Effector CD4-positive, alpha-beta T cell (primary cell): ENCODE data around the gene IVD.
"Not testable (repeated sequence)": the region's sequence is repeated elsewhere in the genome, so short reads cannot be mapped to it uniquely, and the experiment has no call there.

Experiments
- DNase-seq: peaks from one replicate; pipeline ENCODE4 v3.0.0-alpha.2; 2020

Gene IVD

DNA sequence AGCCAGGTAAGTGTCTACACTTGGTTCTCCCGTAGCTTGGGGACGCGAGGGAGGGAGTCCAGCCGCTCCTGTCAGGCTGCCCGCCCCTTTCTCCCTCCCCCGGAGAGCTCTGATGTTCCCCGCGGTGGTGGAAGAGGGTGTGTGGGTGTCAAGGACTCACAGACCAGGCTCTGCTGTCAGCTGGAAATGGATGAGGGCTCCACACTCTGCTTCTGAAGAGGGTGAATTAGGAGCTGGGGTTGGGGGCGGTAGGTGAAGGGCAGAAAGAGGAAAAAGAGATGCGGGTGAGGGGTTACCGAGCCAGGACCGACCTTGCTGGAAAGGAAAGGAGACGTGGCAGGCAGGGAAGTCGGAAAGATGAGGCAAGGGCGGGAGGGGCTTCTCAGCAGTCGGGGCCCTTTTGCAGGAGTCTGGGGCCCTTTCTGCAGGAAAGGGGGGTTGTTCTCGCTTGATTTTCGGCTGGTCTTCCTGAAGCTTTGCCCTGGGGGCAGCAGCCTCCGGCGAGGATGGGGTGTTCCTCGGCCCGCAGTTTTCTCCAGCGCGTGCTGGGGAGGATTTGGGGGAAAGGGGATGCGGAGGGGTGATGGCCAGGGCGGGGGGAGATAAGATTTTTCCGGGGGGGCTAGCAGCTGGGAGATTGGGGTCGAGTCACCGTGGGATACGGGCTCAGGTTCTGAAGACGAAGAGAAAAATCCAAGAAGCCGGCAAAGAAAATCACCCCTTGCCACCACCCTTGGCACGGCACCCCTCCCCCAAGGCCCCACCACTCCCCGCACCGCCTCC, 34.6 kb downstream of the IVD start:
- DNase-seq: no peak

- DNase-seq: peak; percentile 90
Measured at GRCh38 chr15:40440743-40441564, 35.4 kb downstream of the IVD start, which contains the start of gene BAHD1. TSS of gene BAHD1 (plus strand) at chr15:40440953. CDS start at chr15:40458465, 17,512 bp downstream.

GRCh38 chr15:40441565-40442531, 36.3 kb downstream of the IVD start:
- no peak for DNase-seq

DNA sequence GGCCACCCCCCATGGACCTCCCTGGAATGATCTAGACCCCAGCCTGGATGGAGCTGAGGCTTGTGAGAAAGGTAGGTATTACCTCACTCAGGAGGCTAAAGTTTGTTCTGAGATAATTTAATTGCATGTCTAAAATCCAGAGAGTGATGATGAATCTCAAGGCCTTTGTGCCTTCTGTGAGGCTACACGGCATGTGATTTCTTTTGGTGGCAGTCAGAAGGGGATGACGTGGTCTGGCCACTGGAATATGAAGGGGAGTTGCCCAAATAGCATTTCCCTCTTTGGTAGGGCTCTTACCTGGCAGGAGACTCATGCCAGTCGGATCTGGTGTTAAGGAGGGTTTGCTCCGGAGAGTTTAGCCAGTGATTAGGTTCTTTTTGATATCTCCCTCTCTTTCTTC, 37.7 kb downstream of the IVD start:
- DNase-seq: no peak

DNA sequence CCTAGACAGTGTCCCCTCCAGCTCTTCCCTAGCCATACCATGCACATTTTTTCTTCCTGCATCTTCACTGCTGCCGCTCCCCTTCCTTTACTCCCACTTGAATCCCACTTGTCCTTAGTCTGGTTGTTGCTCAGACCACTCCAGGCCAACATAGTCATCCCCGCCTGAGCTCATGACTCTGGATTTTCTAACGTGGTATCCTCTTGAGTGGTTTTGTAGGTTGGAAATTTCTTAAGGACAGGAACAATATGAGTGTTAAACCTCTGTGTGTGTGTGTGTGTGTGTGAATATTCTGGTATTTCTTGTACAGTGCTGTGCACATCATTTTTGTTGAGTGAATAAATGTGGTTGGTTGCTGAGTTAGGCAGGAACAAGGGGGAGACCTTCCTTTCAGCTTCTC, 38.3 kb downstream of the IVD start:
- DNase-seq: no peak

- DNase-seq: no peak
Measured at GRCh38 chr15:40444736-40445135, 39.1 kb downstream of the IVD start.

GRCh38 chr15:40445421-40445922, 39.9 kb downstream of the IVD start:
- DNase-seq: no peak

DNA sequence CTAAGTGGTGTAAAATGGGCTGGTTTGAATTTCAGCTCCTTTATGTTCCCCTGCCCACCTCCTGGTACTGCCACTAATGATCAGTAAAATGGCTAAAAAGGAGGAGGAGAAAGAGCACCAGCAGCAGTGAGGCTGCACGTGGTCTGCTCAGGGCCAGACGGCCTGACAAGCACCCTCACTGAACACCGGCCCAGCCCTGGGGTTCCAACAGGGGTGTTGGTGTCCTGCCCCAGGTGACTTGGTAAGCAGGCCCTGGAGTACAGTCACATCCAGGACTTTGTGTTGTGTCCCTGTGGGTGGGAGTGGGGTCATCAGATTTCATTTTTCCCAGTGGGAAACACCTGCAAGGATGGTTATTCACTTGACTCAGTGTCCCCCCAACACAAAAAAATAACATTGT, 40.5 kb downstream of the IVD start:
- no peak for DNase-seq

DNA sequence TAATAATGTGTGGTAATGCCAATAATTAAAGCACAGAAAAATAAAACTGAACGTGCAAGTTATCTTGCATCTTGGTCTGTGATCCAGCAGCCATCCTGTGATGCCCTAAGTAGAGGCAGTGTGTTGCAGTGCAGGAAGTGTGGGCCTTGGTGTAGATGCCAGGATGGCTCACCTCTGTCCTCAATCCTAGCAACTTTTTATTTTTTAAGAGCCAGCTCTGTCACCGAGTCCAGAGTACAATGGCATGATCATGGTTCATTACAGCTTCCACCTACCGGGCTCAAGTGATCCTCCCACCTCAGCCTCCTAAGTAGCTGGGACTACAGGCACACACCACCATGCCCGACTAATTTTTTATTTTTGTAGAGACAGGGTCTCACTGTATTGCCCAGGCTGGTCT, 42.8 kb downstream of the IVD start:
- no peak for DNase-seq

- no peak for DNase-seq
Measured at GRCh38 chr15:40449275-40449674, 43.7 kb downstream of the IVD start.

GRCh38 chr15:40450047-40450446, 44.5 kb downstream of the IVD start:
- DNase-seq: no peak

- DNase-seq: no peak
Measured at GRCh38 chr15:40451527-40452158, 46.0 kb downstream of the IVD start.

DNA sequence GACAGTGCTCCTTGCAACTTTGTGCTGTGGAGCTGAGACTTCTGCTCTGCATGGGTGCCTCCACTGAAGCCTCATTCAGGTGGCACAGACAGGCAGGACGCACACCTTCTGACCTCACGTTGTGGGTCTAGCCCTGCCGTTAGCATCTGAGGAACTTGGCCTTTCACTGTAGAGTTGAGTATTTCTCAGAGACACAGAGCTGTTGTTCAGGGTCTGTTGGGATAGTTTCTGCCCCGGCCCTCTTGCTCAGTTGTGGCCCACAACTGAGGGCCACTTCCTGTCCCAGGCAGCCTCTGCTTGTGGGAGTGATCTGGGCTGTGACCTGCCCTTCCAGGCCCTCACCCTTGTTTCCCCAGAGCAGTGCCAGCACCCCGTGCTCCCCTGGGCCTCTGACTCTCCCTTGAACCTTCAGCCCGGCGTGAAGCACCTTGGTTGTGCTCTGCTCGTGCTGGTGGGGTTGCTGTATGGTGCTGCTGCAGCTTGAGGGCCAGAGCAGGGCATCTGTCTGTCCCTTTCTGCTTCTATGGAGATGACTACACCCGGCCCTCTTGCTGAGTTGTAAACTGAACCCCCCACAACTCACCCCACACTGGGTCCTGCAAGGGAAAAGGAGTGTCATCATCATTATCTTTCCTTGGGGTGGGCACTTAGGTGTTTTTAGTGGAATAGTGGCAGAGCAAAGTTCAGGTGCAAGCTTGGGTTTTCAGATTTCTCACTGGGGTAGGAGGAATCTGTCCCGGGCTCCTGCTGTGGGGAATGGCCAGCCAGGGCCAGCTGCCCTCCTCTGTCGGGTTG, 46.9 kb downstream of the IVD start:
- DNase-seq: no peak

DNA sequence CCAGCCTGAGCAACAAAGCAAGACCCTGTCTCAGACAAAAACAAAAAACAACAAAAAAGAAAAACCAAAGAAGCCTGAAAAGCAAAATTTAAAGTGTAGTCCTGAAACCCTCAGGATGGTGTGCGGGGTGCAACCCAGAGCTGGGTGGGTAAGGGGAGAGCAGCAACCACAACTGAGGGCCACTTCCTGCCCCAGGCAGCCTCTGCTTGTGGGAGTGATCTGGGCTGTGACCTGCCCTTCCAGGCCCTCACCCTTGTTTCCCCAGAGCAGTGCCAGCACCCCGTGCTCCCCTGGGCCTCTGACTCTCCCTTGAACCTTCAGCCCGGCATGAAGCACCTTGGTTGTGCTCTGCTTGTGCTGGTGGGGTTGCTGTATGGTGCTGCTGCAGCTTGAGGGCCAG, 48.3 kb downstream of the IVD start:
- not testable (repeated sequence) for DNase-seq

DNA sequence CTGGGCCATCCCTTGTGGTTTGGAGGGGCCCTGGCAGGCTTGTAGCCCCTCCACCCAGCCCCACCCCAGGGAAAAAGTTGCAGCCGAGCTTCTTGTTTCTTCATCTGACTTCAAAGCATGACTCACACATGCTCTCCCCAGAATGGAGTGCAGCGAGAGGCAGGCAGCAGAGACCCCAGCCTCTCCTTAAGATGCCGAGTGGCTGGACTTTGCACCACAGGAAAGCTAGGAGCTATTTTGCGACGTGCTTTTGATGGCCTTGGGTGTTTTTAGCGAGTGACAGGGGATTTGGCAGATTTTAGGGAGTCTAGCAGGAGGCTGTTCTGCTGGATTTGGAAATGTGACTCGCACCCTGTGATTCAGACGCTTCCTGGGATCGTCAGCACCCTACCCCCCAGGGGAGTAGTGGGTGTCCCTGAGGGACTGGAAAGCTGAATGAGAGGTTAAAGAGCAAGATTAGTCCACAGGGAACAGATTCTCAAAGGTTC, 49.4 kb downstream of the IVD start:
- no peak for DNase-seq

- no peak for DNase-seq
Measured at GRCh38 chr15:40456299-40456712, 50.7 kb downstream of the IVD start.

DNA sequence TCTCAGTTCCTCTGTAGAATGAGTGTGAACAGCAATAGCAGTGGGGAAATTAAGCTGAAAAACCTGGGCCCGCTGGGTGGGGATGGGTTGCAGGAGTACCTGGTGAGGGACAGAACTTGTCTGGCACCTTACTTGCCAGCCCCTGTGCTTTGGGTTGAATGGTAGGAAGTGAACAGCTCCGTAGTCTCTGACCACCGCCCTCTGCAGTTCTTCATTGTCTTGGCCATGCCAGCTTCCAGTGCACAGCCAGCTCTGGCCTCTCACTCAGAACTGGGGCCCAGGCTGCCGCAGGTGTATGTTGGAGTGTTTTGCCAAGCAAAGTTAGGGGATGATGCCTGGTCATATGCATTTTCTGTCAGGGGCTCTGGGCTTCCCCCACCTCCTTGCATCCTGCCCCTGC, 51.1 kb downstream of the IVD start:
- DNase-seq: no peak

- DNase-seq: no peak
Measured at GRCh38 chr15:40458495-40459371, 53.1 kb downstream of the IVD start.

GRCh38 chr15:40459391-40460015, 53.9 kb downstream of the IVD start:
- no peak for DNase-seq

DNA sequence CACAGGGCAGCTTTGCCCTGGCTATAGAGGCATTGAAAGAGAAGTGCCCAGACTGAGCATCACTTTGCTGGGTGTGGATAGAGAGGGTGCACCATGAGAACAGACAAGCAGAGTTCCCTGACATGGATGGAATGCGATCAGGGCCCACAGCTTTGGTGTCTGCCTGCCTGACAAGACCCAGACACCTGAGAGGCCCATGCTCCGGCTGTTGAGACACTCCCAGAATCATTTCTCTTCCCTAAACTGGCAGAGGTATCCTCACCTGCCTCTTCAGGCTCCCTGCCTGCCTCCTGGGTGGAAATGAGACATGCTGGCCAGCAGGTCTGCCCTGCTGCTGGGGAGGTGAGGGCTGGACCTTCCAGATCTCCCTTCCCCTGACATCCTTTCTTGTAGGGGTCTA, 54.8 kb downstream of the IVD start:
- no peak for DNase-seq
